ENCODE results near the gene CAST.

GRCh38 chr5:96745025-96745424 lies 82.8 kb downstream of the CAST start:
- no peak for TF ChIP-seq CTCF (IDR thresholded peaks at IDR 0.05; ENCODE audit: extremely low read depth in 1 of 2, insufficient read depth in 1 of 2, low read depth in 1 of 2, low read length in 2 of 2)
- TF ChIP-seq POLR2A (IDR thresholded peaks at IDR 0.05; ENCODE audit: low read depth, low read length): no peak
- no peak for TF ChIP-seq EZH2 (IDR thresholded peaks at IDR 0.05; ENCODE audit: borderline replicate concordance, low read depth, low read length, severe bottlenecking)
- TF ChIP-seq POLR2AphosphoS5 (IDR thresholded peaks at IDR 0.05; ENCODE audit: insufficient read depth, low read depth, low read length): no peak
- no peak for TF ChIP-seq GATA2 (IDR thresholded peaks at IDR 0.05; ENCODE audit: insufficient read depth, insufficient read length, low read depth, low read length)
- TF ChIP-seq MAX (IDR thresholded peaks at IDR 0.05; ENCODE audit: insufficient read depth, insufficient read length): no peak
- TF ChIP-seq MYC (IDR thresholded peaks at IDR 0.05; ENCODE audit: low read depth, low read length): no peak
- no peak for TF ChIP-seq JUN (IDR thresholded peaks at IDR 0.05; ENCODE audit: borderline replicate concordance, insufficient read depth, insufficient read length, low read depth)

All from endothelial cell of umbilical vein (primary cell).